A549 (cell line): ENCODE measurements around the gene THAP3.

Experiments
- CBX8 ChIP-seq: fragments of 200-600 bp; sonication (generic); IDR thresholded peaks from 2 replicates; pipeline ENCODE4 v1.6.1; 2016
- CTCF ChIP-seq: fragments of >200 bp; sonication (Bioruptor Twin); formaldehyde crosslinking; IDR thresholded peaks from 3 replicates; pipeline ENCODE4 v1.5.1; 2016
- E2F6 ChIP-seq: IDR thresholded peaks from 2 replicates; pipeline ENCODE4 v1.6.1; 2012; ENCODE audit warnings: low read depth, borderline replicate concordance
- EP300 ChIP-seq, 2 experiments: fragments of >200 bp; sonication (Bioruptor Twin); formaldehyde crosslinking; IDR thresholded peaks; 2 replicates in 1 of 2; 3 replicates in 1 of 2; pipeline ENCODE4 v1.6.1; 2016 to 2017
- ESRRA ChIP-seq: fragments of 150-350 bp; IDR thresholded peaks from 2 replicates; pipeline ENCODE4 v1.6.1; 2014; ENCODE audit warnings: mild to moderate bottlenecking, low read length, borderline replicate concordance
- HDAC2 ChIP-seq: fragments of 200-600 bp; sonication (generic); IDR thresholded peaks from 2 replicates; pipeline ENCODE4 v1.6.1; 2016
- MAX ChIP-seq: IDR thresholded peaks from 2 replicates; pipeline ENCODE4 v1.6.1; 2012
- MYC ChIP-seq: IDR thresholded peaks from 2 replicates; pipeline ENCODE4 v1.6.1; 2012; ENCODE audit warnings: mild to moderate bottlenecking, inconsistent platforms, low read length, improper control_type of control experiment, borderline replicate concordance
- RFX5 ChIP-seq: fragments of 450-650 bp; IDR thresholded peaks from 2 replicates; pipeline ENCODE4 v1.7.1; 2014; ENCODE audit warnings: antibody characterized with exemption, mild to moderate bottlenecking, moderate library complexity

- no peak for TF ChIP-seq ESRRA
- TF ChIP-seq EP300 (IDR thresholded peaks at IDR 0.05) = no peak
- TF ChIP-seq MAX = no peak
- TF ChIP-seq CBX8 = no peak
- TF ChIP-seq CTCF = no peak
- TF ChIP-seq MYC = no peak
- TF ChIP-seq HDAC2 = no peak
- TF ChIP-seq RFX5 = no peak
- TF ChIP-seq E2F6 = no peak
These were observed 10.4 kb upstream of the THAP3 start for GRCh38 chr1:6614019-6614928.
